ENCODE results near the gene GOLGA6B. TPM values are rescaled to one million over a fixed set of nuclear protein-coding genes. Genes with fewer than 3 reads are reported as not detected.
"Not testable (repeated sequence)": the region's sequence is repeated elsewhere in the genome, so short reads cannot be mapped to it uniquely, and the experiment has no call there.

The GOLGA6B gene
- total RNA-seq, 4 donors from 2014 or later, result not detected

DNA sequence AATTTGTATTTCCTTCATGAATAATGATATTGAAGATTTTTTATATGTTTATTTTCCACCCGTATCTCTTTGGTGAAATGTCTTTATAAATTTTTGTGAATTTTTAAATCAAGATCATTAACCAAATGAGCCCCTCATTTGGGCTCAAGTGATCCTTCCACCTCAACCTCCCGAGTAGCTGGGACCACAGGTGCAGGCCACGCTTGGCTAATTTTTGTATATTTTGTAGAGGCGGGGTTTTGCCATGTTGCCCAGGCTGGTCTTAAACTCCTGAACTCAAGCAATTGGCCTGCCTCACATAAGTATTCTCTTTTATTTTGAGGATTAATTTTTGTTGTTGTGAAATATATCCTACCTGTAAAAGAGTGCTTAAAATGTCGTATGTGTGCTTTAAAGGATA is 36.4 kb downstream of the GOLGA6B start:
- TF ChIP-seq, protein P1, sequence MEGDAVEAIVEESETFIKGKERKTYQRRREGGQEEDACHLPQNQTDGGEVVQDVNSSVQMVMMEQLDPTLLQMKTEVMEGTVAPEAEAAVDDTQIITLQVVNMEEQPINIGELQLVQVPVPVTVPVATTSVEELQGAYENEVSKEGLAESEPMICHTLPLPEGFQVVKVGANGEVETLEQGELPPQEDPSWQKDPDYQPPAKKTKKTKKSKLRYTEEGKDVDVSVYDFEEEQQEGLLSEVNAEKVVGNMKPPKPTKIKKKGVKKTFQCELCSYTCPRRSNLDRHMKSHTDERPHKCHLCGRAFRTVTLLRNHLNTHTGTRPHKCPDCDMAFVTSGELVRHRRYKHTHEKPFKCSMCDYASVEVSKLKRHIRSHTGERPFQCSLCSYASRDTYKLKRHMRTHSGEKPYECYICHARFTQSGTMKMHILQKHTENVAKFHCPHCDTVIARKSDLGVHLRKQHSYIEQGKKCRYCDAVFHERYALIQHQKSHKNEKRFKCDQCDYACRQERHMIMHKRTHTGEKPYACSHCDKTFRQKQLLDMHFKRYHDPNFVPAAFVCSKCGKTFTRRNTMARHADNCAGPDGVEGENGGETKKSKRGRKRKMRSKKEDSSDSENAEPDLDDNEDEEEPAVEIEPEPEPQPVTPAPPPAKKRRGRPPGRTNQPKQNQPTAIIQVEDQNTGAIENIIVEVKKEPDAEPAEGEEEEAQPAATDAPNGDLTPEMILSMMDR (IDR thresholded peaks at IDR 0.05), result no peak
- DNase-seq (ENCODE audit: low spot score), result no peak
- ATAC-seq (ENCODE audit: low FRiP score), result no peak

DNA sequence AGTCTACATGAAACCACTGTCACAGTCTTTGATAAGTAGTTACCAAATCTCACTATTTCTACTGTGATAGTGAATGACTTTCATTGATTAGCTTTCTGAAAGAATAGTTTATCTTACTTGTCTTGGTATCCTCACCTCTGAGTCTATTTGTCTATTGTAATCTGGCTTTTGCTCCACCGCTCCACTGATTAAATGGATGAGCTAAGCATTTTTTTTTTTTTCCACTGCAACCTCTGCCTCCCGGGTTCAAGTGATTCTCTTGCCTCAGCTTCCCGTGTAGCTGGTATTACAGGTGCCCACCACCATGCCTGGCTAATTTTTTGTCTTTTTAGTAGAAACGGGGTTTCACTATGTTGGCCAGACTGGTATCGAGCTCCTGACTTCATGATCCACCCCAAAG is 44.4 kb downstream of the GOLGA6B start:
- DNase-seq (ENCODE audit: low spot score), result no peak
- no peak for ATAC-seq (ENCODE audit: low FRiP score)

DNA sequence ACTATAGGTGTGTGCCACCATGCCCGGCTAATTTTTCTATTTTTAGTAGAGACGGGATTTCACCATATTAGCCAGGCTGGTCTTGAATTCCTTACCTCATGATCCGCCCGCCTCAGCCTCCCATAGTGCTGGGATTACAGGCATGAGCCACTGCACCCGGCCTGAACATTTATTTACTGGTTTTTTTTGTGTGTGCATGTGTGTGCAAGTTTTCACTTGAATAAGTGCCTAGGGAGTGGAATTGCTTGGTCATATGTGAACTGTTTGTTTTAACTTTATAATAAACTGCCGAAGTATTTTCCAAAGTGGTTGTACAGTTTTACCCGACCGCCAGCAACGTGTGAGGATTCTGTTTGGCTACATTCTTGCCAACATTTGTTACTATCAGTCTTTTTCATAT is 45.6 kb downstream of the GOLGA6B start:
- ATAC-seq (ENCODE audit: low FRiP score), result no peak
- no peak for DNase-seq (ENCODE audit: low spot score)
- TF ChIP-seq, protein P1 (IDR thresholded peaks at IDR 0.05), result no peak

More for the DNA sequence above, 44.4 kb downstream of the GOLGA6B start:
- TF ChIP-seq, protein P1 (IDR thresholded peaks at IDR 0.05), result no peak

DNA sequence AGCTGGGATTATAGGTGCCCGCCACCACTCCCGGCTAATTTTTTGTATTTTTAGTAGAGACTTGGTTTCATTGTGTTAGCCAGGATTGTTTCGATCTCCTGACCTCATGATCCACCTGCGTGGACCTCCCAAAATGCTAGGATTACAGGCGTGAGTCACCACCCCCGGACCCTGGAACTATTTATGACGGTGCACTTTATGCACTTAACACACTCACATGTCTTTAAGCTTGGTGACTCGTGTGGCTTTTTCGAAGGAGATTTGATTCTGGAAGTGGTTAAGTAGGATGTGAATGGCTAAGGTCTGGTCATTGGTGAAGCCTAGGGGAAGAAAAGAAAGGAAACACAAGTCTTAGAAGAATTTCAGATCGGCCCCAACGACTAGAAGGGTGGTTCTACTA is 51.8 kb downstream of the GOLGA6B start:
- ATAC-seq (ENCODE audit: low FRiP score) (no peak), DNase-seq (ENCODE audit: low spot score) (no peak)
- TF ChIP-seq, protein P1 (IDR thresholded peaks at IDR 0.05), result no peak

DNA sequence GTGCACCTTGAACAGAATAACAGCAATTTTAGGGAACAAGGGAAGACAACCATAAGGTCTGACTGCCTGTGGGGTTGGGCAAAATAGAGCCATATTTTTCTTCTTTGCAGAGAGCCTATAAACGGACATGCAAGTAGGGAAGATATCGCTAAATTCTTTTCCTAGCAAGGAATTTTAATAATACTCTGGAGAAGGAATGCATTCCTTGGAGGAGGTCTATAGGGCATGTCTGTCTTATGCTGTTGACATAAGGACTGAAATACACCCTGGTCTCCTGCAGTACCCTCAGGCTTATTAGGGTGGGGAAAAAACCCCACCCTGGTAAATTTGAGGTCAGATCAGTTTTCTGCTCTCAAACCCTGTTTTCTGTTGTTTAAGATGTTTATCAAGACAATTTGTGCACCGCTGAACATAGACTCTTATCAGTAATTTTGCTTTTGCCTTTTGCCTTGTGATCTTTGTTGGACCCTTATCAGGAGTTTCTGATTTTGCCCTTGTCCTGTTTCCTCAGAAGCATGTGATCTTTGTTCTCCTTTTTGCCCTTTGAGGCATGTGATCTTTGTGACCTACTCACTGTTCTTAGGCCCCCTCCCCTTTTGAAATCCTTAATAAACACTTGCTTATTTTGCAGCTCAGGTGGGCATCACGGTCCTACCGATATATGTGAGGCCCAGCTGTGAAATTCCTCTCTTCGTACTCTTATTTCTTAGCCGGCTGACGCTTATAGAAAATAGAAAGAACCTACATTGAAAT is 54.2 kb downstream of the GOLGA6B start:
- DNase-seq (ENCODE audit: low spot score); ATAC-seq (ENCODE audit: low FRiP score): not testable (repeated sequence)

Small RNA genes lying within 50 kb of the gene (small RNA-seq; reads per million reads assigned to genes)
- gene RN7SL853P, result not detected

Other genes starting within 250 kb of the GOLGA6B start
- gene ARIH1, start 180.4 kb upstream of the GOLGA6B start, total RNA-seq, result 10 to 100 TPM; 45.4 to 84.2 (median 63.2) TPM
- not detected for gene HIGD2B, start 31.5 kb downstream of the GOLGA6B start, total RNA-seq
- gene BBS4, start 31.5 kb downstream of the GOLGA6B start, total RNA-seq, result 10 to 100 TPM in 3 of 4 donors, 1 to 10 TPM in 1; 6.1 to 25.7 (median 16.2) TPM
- 10 to 100 TPM; 45.7 to 93.2 (median 61.1) TPM for gene ADPGK, start 129.1 kb downstream of the GOLGA6B start, total RNA-seq

All from omental fat pad (tissue), 4 donors.